IMR-90 (cell line): ENCODE measurements around the gene ARMH3.

Experiments used
- BHLHE40 ChIP-seq: fragments of 150-350 bp; IDR thresholded peaks from 2 replicates; pipeline ENCODE4 v1.6.1; 2016; ENCODE audit warnings: mild to moderate bottlenecking, low read depth, low read length
- CEBPB ChIP-seq: IDR thresholded peaks from 2 replicates; pipeline ENCODE4 v1.6.1; 2012; ENCODE audit warnings: low read depth, low read length, improper control_type of control experiment
- CHD1 ChIP-seq: IDR thresholded peaks from 2 replicates; pipeline ENCODE4 v1.6.1; 2012; ENCODE audit warnings: low read depth, low read length, improper control_type of control experiment
- CTCF ChIP-seq: conservative IDR thresholded peaks from 2 replicates; pipeline ENCODE4 v1.5.1; 2012; ENCODE audit warnings: mild to moderate bottlenecking, low read depth, low read length, improper control_type of control experiment
- FOS ChIP-seq: fragments of 150-350 bp; IDR thresholded peaks from 2 replicates; pipeline ENCODE4 v1.6.1; 2016; ENCODE audit warnings: low read depth, low read length
- NFE2L2 ChIP-seq: fragments of 150-350 bp; IDR thresholded peaks from 2 replicates; pipeline ENCODE4 v1.6.1; 2016; ENCODE audit warnings: low read depth, mild to moderate bottlenecking, low read length
- POLR2A ChIP-seq: IDR thresholded peaks from 2 replicates; pipeline ENCODE4 v1.6.1; 2012; ENCODE audit warnings: mild to moderate bottlenecking, low read depth, low read length
- RAD21 ChIP-seq: IDR thresholded peaks from 2 replicates; pipeline ENCODE4 v1.6.1; 2012; ENCODE audit warnings: low read length, improper control_type of control experiment
- RCOR1 ChIP-seq: IDR thresholded peaks from 2 replicates; pipeline ENCODE4 v1.6.1; 2012; ENCODE audit warnings: mild to moderate bottlenecking, low read length, improper control_type of control experiment; ENCODE audit not compliant: insufficient replicate concordance
- SMC3 ChIP-seq: fragments of 150-350 bp; IDR thresholded peaks from 2 replicates; pipeline ENCODE4 v1.6.1; 2016; ENCODE audit warnings: low read depth, mild to moderate bottlenecking, antibody characterized with exemption, low read length, moderate library complexity

- TF ChIP-seq RAD21, result no peak
- TF ChIP-seq FOS, result no peak
- no peak for TF ChIP-seq CTCF
- TF ChIP-seq SMC3, result no peak
- TF ChIP-seq CEBPB, result no peak
- no peak for TF ChIP-seq CHD1
- no peak for TF ChIP-seq POLR2A
- TF ChIP-seq RCOR1, result no peak
- no peak for TF ChIP-seq NFE2L2
- no peak for TF ChIP-seq BHLHE40
Observed at GRCh38 chr10:102020938-102021337, 35.0 kb downstream of the ARMH3 start.
